Hepatocyte (in vitro differentiated cells): ENCODE measurements around the gene ADSL.

Experiments used
- CTCF ChIP-seq: fragments of 200-600 bp; sonication (generic); IDR thresholded peaks from 2 replicates; pipeline ENCODE4 v1.5.1; 2016; ENCODE audit warnings: antibody characterized with exemption, mild to moderate bottlenecking; ENCODE audit not compliant: poor library complexity
- EZH2 ChIP-seq: fragments of 200-600 bp; sonication (generic); IDR thresholded peaks from 2 replicates; pipeline ENCODE4 v1.6.1; 2016; ENCODE audit warnings: antibody characterized with exemption, mild to moderate bottlenecking, borderline replicate concordance
- EZH2phosphoT487 ChIP-seq: fragments of 200-600 bp; sonication (generic); IDR thresholded peaks from one replicate; pipeline ENCODE4 v1.6.1; 2018; ENCODE audit warnings: antibody characterized with exemption, mild to moderate bottlenecking, low read depth, moderate library complexity; ENCODE audit not compliant: unreplicated experiment, severe bottlenecking

- no peak for TF ChIP-seq CTCF
- no peak for TF ChIP-seq EZH2phosphoT487
- TF ChIP-seq EZH2, result no peak
These were observed 28.3 kb downstream of the ADSL start for GRCh38 chr22:40374567-40374966.
